ENCODE data around the gene AFF2. TPM values are rescaled to one million over a fixed set of nuclear protein-coding genes. Genes with fewer than 3 reads are reported as not detected.

The AFF2 gene
- total RNA-seq, 1 experiment from 2014 or later, result 0.05 TPM

DNA sequence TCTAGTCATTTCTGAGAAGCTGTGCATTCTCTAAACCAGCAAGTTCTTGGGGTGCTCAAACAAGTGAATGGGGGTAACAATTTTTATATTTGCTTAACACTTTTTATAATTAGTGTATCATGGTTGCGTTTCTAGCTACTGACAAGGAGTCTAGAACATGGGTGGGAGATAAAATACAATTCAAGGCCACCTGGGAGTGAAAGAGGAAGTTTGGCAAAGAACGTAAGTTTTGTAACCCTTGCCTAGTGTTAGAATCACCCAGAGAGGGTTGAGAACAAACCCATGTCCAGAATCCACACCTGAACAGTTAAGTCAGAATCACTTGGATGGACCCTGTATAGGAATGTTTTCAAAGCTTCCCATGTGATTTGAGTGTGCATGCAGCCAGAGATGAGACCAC, 92.7 kb downstream of the AFF2 start:
- no peak overlapping the region for H3K27ac ChIP-seq (ENCODE audit: low read depth, low read length)
- DNase-seq (ENCODE audit: low read depth, low spot score), result no peak
- no TSS peak for BruUV-seq (replicated peaks)
- no peaks in the 10 kb centered on the region for H3K79me2 ChIP-seq (ENCODE audit: insufficient read depth, low read length)
- H3K9me2 ChIP-seq (ENCODE audit: insufficient read depth), result no peaks in the 10 kb centered on the region
- no peaks in the 10 kb centered on the region for H3K4me1 ChIP-seq (ENCODE audit: control insufficient read depth in 1 of 2, insufficient read depth in 2 of 2, low read length in 2 of 2)
- ChIA-PET CTCF (no interaction called here), RAD21 (ENCODE audit: low non-redundant PET in 1 of 2, low total read pairs in 2 of 2, uncharacterized antibody in 2 of 2, unreplicated experiment in 2 of 2) (no interaction called here), POLR2A (no interaction called here)
- TF ChIP-seq ZFX (IDR thresholded peaks at IDR 0.05) (no peak), FOSL1 (IDR thresholded peaks at IDR 0.05; ENCODE audit: low read depth) (no peak), EZH2 (IDR thresholded peaks at IDR 0.05) (no peak), CBX3 (IDR thresholded peaks at IDR 0.05; ENCODE audit: low read depth) (no peak)
- no peaks in the 10 kb centered on the region for H3K27me3 ChIP-seq (ENCODE audit: insufficient read depth, low read length)
- H3K9me3 ChIP-seq (ENCODE audit: control insufficient read depth in 1 of 2, insufficient read depth in 1 of 2, low read depth in 1 of 2, low read length in 2 of 2), result no peaks in the 10 kb centered on the region
- no peak overlapping the region for H3K4me2 ChIP-seq (ENCODE audit: low read length)
- no peaks in the 10 kb centered on the region for H4K20me1 ChIP-seq (ENCODE audit: insufficient read depth)
- no peak overlapping the region for H3K9ac ChIP-seq (ENCODE audit: low read length)
- ATAC-seq, result no peak
- no peak overlapping the region for H3K4me3 ChIP-seq (replicated peaks in 1 of 2; ENCODE audit: low read depth in 1 of 2, low read length in 2 of 2)
- intact Hi-C loops (cut with micrococcal nuclease), result no loop called here
- H2AFZ ChIP-seq (ENCODE audit: low read depth, low read length, poor library complexity, severe bottlenecking), result no peak overlapping the region
- H3K36me3 ChIP-seq (ENCODE audit: control insufficient read depth in 1 of 2, insufficient read depth in 2 of 2, low read length in 2 of 2), result no peaks in the 10 kb centered on the region

DNA sequence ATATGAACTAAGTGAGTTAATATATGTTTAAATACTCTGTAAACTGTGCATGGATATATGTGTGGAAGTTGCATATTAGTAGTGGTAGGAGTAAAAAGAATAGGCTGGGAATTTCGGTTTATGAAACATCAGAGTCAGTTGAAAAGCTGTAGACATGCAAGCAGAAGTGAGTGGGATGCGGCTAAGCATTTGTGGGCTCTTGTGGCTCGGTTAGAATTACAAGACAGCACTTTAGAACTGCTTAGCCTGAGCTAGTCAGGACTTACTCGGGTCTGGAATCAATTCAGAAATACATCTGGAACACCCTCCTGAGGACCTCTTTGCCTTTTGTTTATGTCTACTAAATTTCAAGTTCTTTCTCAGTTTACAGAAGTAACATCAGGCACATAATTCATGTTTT, 93.6 kb downstream of the AFF2 start:
- no peaks in the 10 kb centered on the region for H3K4me1 ChIP-seq (ENCODE audit: control insufficient read depth in 1 of 2, insufficient read depth in 2 of 2, low read length in 2 of 2)
- no peaks in the 10 kb centered on the region for H3K9me2 ChIP-seq (ENCODE audit: insufficient read depth)
- BruUV-seq (replicated peaks), result no TSS peak
- no peak overlapping the region for H3K9ac ChIP-seq (ENCODE audit: low read length)
- ATAC-seq (no peak), DNase-seq (ENCODE audit: low read depth, low spot score) (no peak)
- no peaks in the 10 kb centered on the region for H4K20me1 ChIP-seq (ENCODE audit: insufficient read depth)
- RAD21 ChIA-PET (ENCODE audit: low non-redundant PET in 1 of 2, low total read pairs in 2 of 2, uncharacterized antibody in 2 of 2, unreplicated experiment in 2 of 2), result no interaction called here
- H3K36me3 ChIP-seq (ENCODE audit: control insufficient read depth in 1 of 2, insufficient read depth in 2 of 2, low read length in 2 of 2), result no peaks in the 10 kb centered on the region
- no peaks in the 10 kb centered on the region for H3K79me2 ChIP-seq (ENCODE audit: insufficient read depth, low read length)
- CTCF ChIA-PET, result no interaction called here
- H2AFZ ChIP-seq (ENCODE audit: low read depth, low read length, poor library complexity, severe bottlenecking), result no peak overlapping the region
- no peak overlapping the region for H3K27ac ChIP-seq (ENCODE audit: low read depth, low read length)
- H3K4me2 ChIP-seq (ENCODE audit: low read length), result no peak overlapping the region
- POLR2A ChIA-PET, result no interaction called here
- H3K27me3 ChIP-seq (ENCODE audit: insufficient read depth, low read length), result no peaks in the 10 kb centered on the region
- TF ChIP-seq CEBPB (IDR thresholded peaks at IDR 0.05; ENCODE audit: low read depth), result no peak
- TF ChIP-seq, protein P1, sequence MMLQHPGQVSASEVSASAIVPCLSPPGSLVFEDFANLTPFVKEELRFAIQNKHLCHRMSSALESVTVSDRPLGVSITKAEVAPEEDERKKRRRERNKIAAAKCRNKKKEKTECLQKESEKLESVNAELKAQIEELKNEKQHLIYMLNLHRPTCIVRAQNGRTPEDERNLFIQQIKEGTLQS (IDR thresholded peaks at IDR 0.05), result no peak
- no peak for TF ChIP-seq JUND (IDR thresholded peaks at IDR 0.05)
- no peak for TF ChIP-seq FOSL1 (IDR thresholded peaks at IDR 0.05; ENCODE audit: low read depth)
- no peak for TF ChIP-seq RAD21 (IDR thresholded peaks at IDR 0.05; ENCODE audit: low read depth)
- TF ChIP-seq, protein P2, sequence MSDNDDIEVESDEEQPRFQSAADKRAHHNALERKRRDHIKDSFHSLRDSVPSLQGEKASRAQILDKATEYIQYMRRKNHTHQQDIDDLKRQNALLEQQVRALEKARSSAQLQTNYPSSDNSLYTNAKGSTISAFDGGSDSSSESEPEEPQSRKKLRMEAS (IDR thresholded peaks at IDR 0.05), result no peak
- TF ChIP-seq ZNF274 (IDR thresholded peaks at IDR 0.05; ENCODE audit: low read depth, low read length), result no peak
- TF ChIP-seq ELF1 (IDR thresholded peaks at IDR 0.05; ENCODE audit: borderline replicate concordance, low read depth), result no peak
- no peak for TF ChIP-seq YY1 (IDR thresholded peaks at IDR 0.05; ENCODE audit: extremely low read depth, insufficient replicate concordance, low read depth, low read length)
- no peaks in the 10 kb centered on the region for H3K9me3 ChIP-seq (ENCODE audit: control insufficient read depth in 1 of 2, insufficient read depth in 1 of 2, low read depth in 1 of 2, low read length in 2 of 2)
- H3K4me3 ChIP-seq (replicated peaks in 1 of 2; ENCODE audit: low read depth in 1 of 2, low read length in 2 of 2), result no peak overlapping the region
- intact Hi-C loops (cut with micrococcal nuclease), result no loop called here

Data from HCT116 (cell line).